ENCODE data around the gene THEM4. TPM values are rescaled to one million over a fixed set of nuclear protein-coding genes. Genes with fewer than 3 reads are reported as not detected.

Gene THEM4
- total RNA-seq, 2 experiments from 2014 or later, result 24.0 to 24.5 TPM

- Histone ChIP-seq H3K9me3 (ENCODE audit: control insufficient read depth in 1 of 2, insufficient read depth in 1 of 2, low read length in 2 of 2) (peaks cover 4 to 9% of the 10 kb centered on the region in 2 experiments), H3K4me1 (ENCODE audit: insufficient read depth, low read length) (peaks cover 64% of the 10 kb centered on the region), H3K27ac (ENCODE audit: low read depth in 1 of 2, low read length in 2 of 2) (peak overlapping the region; percentile 74 to 81), H3K27me3 (ENCODE audit: control insufficient read depth in 1 of 2, insufficient read depth in 2 of 2, low read length in 2 of 2) (no peaks in the 10 kb centered on the region), H3K4me3 (ENCODE audit: low read length) (peak overlapping the region; percentile 39), H3K36me3 (ENCODE audit: insufficient read depth, low read length) (peaks cover 23% of the 10 kb centered on the region)
- H3K4me1 Mint-ChIP-seq (ENCODE audit: low read depth), result peaks cover 79% of the 10 kb centered on the region
- CTCF ChIA-PET, result interaction anchor here (1.2 to 6.2 kb wide), 9 partner anchors 10 to 136 kb away, joined by 3 to 27 read pairs (median 5); partner anchors contain the start of gene THEM4
- peaks cover 12% of the 10 kb centered on the region for H3K9me3 Mint-ChIP-seq
- peak; percentile 91 for ATAC-seq (ENCODE audit: poor library complexity)
- no peaks in the 10 kb centered on the region for H3K27me3 Mint-ChIP-seq
- DNase-seq, result peak; percentile 48 to 86 (median 68)
- peaks cover 70% of the 10 kb centered on the region for H3K36me3 Mint-ChIP-seq (ENCODE audit: low read depth)
- POLR2A ChIA-PET, result interaction anchor here (0.7 to 7.8 kb wide), 17 partner anchors 10 to 499 kb away, joined by 3 to 106 read pairs (median 4); partner anchors contain the start of genes C2CD4D, MRPL9, S100A10 and TDRKH
- H3K27ac Mint-ChIP-seq, result peak overlapping the region; percentile 96
- intact Hi-C loops (cut with DNase I, micrococcal nuclease), result no loop called here
- no peak for TF ChIP-seq CTCF (IDR thresholded peaks at IDR 0.05)
- H3K4me3 Mint-ChIP-seq, result peak overlapping the region; percentile 83
These were observed 10.8 kb downstream of the THEM4 start for GRCh38 chr1:151898519-151898991.

- POLR2A ChIA-PET, result interaction anchor here (0.7 to 7.8 kb wide), 16 partner anchors 10 to 498 kb away, joined by 3 to 106 read pairs (median 4); partner anchors contain the start of genes C2CD4D, MRPL9, S100A10 and TDRKH
- Mint-ChIP-seq H3K4me3 (peak overlapping the region; percentile 83), H3K27ac (peak overlapping the region; percentile 96), H3K4me1 (ENCODE audit: low read depth) (peaks cover 80% of the 10 kb centered on the region), H3K27me3 (no peaks in the 10 kb centered on the region), H3K36me3 (ENCODE audit: low read depth) (peaks cover 73% of the 10 kb centered on the region), H3K9me3 (peaks cover 12% of the 10 kb centered on the region)
- H3K9me3 ChIP-seq (ENCODE audit: control insufficient read depth in 1 of 2, insufficient read depth in 1 of 2, low read length in 2 of 2), result peaks cover 4 to 9% of the 10 kb centered on the region in 2 experiments
- peak in 5 of 14 experiments; percentile 8 to 47 (median 18) for DNase-seq
- peak overlapping the region; percentile 39 for H3K4me3 ChIP-seq (ENCODE audit: low read length)
- TF ChIP-seq CTCF (IDR thresholded peaks at IDR 0.05), result no peak
- intact Hi-C loops (cut with DNase I, micrococcal nuclease), result loop anchor here in 1 of 2 experiments (2.0 kb wide), 1 partner anchor 13 kb away; no protein-coding TSS in a partner anchor
- H3K36me3 ChIP-seq (ENCODE audit: insufficient read depth, low read length), result peaks cover 28% of the 10 kb centered on the region
- H3K27me3 ChIP-seq (ENCODE audit: control insufficient read depth in 1 of 2, insufficient read depth in 2 of 2, low read length in 2 of 2), result no peaks in the 10 kb centered on the region
- peak overlapping the region; percentile 74 to 81 for H3K27ac ChIP-seq (ENCODE audit: low read depth in 1 of 2, low read length in 2 of 2)
- CTCF ChIA-PET, result interaction anchor here (1.2 to 6.2 kb wide), 8 partner anchors 9 to 137 kb away, joined by 3 to 27 read pairs (median 5); partner anchors contain the start of gene THEM4
- peak; percentile 29 for ATAC-seq (ENCODE audit: poor library complexity)
- H3K4me1 ChIP-seq (ENCODE audit: insufficient read depth, low read length), result peaks cover 65% of the 10 kb centered on the region
These were observed 11.3 kb downstream of the THEM4 start for GRCh38 chr1:151897991-151898431.

- no peak for TF ChIP-seq CTCF (IDR thresholded peaks at IDR 0.05)
- DNase-seq (no peak), ATAC-seq (ENCODE audit: poor library complexity) (no peak)
- H3K4me3 Mint-ChIP-seq, result no peak overlapping the region
- H3K27me3 ChIP-seq (ENCODE audit: control insufficient read depth in 1 of 2, insufficient read depth in 2 of 2, low read length in 2 of 2), result no peaks in the 10 kb centered on the region
- no peaks in the 10 kb centered on the region for H3K9me3 Mint-ChIP-seq
- ChIA-PET CTCF (interaction anchor here (1.1 to 2.9 kb wide), 2 partner anchors 15 to 40 kb away, joined by 3 to 10 read pairs; no protein-coding TSS in a partner anchor), POLR2A (interaction anchor here (1.1 to 7.8 kb wide), 3 partner anchors 12 to 15 kb away, joined by 5 to 106 read pairs (median 11); partner anchors contain the start of gene THEM4)
- H3K36me3 Mint-ChIP-seq (ENCODE audit: low read depth), result peaks cover 80% of the 10 kb centered on the region
- H3K4me3 ChIP-seq (ENCODE audit: low read length), result no peak overlapping the region
- H3K36me3 ChIP-seq (ENCODE audit: insufficient read depth, low read length), result peaks cover 51% of the 10 kb centered on the region
- H3K4me1 ChIP-seq (ENCODE audit: insufficient read depth, low read length), result peaks cover 48% of the 10 kb centered on the region
- no peaks in the 10 kb centered on the region for H3K27me3 Mint-ChIP-seq
- H3K27ac Mint-ChIP-seq, result peak overlapping the region; percentile 80
- intact Hi-C loops (cut with DNase I, micrococcal nuclease), result no loop called here
- peaks cover 78% of the 10 kb centered on the region for H3K4me1 Mint-ChIP-seq (ENCODE audit: low read depth)
- no peaks in the 10 kb centered on the region for H3K9me3 ChIP-seq (ENCODE audit: control insufficient read depth in 1 of 2, insufficient read depth in 1 of 2, low read length in 2 of 2)
- no peak overlapping the region for H3K27ac ChIP-seq (ENCODE audit: low read depth in 1 of 2, low read length in 2 of 2)
These were observed 16.0 kb downstream of the THEM4 start for GRCh38 chr1:151893176-151893924.
